BE2C (cell line): ENCODE data around the gene ARHGEF12.

Experiments
- DNase-seq: peaks from one replicate; pipeline ENCODE4 v3.0.0-alpha.2; 2020
- H3K27me3 ChIP-seq: fragments of 250-450 bp; sonication (Bioruptor Pico); 2 replicates; pipeline ENCODE4 v1.5.1; 2020; ENCODE audit warnings: mild to moderate bottlenecking
- H3K36me3 ChIP-seq: fragments of 250-450 bp; sonication (Bioruptor Pico); 2 replicates; pipeline ENCODE4 v1.5.1; 2020; ENCODE audit warnings: mild to moderate bottlenecking
- H3K4me1 ChIP-seq: fragments of 250-450 bp; sonication (Bioruptor Pico); 2 replicates; pipeline ENCODE4 v1.5.1; 2020
- H3K4me3 ChIP-seq: 2 replicates; pipeline ENCODE4 v1.5.1; 2011; ENCODE audit warnings: low read depth, low read length
- H3K9me3 ChIP-seq: fragments of 250-450 bp; sonication (Bioruptor Pico); 2 replicates; pipeline ENCODE4 v1.5.1; 2020
- TF ChIP-seq, protein P1 (sequence below): IDR thresholded peaks from 2 replicates; pipeline ENCODE4 v1.5.1; 2012; ENCODE audit warnings: mild to moderate bottlenecking, low read depth, low read length

ARHGEF12 gene

DNA sequence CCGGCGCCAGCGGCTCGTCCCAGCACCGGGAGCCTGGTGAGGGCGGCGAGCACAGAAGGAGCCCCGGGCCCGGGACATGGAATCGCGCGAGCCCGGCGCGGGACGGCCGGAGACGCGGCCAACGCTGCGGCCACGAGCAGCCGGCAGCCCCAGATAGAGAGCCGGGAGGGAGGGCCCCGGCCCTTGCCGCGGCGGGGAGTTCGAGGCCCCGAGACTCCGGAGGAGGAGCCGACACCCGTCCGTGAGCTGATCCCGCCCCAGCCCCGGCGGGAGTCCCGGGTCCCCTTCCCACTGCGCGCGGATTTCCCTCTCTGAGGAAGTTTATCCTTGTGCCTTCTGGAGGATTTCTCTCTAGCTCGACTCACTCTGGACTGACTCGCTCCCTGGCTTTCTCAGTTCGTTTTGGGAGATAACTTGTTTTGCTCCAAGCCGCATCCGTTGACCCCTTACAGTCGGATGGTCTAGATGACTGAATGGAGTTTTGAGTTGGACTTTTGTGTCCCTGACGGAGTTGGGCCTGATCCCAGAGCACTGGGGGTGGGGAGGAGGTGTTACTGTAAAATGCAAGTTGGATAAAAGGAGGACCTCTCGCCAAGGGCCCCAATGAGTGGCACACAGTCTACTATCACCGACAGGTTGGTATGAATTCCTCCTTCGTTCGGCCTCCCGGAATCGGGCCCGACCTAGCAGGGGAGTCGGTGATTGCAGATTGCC is 585 bp downstream of the ARHGEF12 start:
- peak; percentile 61 for DNase-seq
- TF ChIP-seq, protein P1, sequence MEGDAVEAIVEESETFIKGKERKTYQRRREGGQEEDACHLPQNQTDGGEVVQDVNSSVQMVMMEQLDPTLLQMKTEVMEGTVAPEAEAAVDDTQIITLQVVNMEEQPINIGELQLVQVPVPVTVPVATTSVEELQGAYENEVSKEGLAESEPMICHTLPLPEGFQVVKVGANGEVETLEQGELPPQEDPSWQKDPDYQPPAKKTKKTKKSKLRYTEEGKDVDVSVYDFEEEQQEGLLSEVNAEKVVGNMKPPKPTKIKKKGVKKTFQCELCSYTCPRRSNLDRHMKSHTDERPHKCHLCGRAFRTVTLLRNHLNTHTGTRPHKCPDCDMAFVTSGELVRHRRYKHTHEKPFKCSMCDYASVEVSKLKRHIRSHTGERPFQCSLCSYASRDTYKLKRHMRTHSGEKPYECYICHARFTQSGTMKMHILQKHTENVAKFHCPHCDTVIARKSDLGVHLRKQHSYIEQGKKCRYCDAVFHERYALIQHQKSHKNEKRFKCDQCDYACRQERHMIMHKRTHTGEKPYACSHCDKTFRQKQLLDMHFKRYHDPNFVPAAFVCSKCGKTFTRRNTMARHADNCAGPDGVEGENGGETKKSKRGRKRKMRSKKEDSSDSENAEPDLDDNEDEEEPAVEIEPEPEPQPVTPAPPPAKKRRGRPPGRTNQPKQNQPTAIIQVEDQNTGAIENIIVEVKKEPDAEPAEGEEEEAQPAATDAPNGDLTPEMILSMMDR: no peak
- H3K27me3 ChIP-seq: no peaks in the 10 kb centered on the region
- peaks cover 6% of the 10 kb centered on the region; the same call in 1 of the 2 replicates for H3K4me1 ChIP-seq
- no peaks in the 10 kb centered on the region for H3K36me3 ChIP-seq
- H3K9me3 ChIP-seq: no peaks in the 10 kb centered on the region
- H3K4me3 ChIP-seq: peak overlapping the region; percentile 95

DNA sequence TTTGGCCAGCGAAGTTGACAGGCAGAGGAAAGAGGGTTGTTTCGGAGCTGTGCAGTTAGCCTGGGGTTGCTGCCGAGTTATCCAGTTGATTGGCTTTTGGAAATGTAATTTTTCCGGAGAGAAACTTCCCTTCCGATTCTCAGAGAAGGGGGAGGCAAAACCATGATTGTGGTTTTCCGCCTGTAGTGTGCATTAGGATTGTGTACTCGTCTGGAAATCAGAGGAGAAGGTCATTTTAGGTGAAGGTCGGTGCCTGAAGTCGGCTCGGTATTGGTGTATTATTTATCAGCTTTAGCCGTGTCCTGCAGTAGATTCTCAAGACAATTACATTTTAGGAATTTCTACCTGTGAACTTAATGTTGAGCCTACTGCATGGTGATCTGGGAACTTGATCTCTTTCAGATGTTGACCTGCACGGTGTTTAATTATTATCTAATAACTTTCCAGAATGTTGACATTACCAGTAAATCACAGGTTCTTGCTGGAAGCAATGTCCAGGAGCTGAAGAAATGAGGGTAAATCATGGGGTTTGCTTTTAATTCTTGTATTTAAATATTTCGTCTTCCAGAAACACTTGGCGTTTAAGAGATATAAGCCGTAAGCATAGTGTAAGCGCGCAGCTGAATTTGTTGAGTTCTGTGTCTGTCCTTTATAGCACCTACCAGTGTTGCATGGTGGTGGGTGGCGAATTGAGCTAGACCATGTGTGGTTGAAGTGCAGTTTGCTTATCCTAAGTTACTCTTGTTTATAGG is 1.3 kb downstream of the ARHGEF12 start:
- TF ChIP-seq, protein P1: no peak
- no peaks in the 10 kb centered on the region for H3K9me3 ChIP-seq
- peaks cover 6% of the 10 kb centered on the region; the same call in 1 of the 2 replicates for H3K4me1 ChIP-seq
- H3K36me3 ChIP-seq: no peaks in the 10 kb centered on the region
- DNase-seq: peak; percentile 36
- no peaks in the 10 kb centered on the region for H3K27me3 ChIP-seq
- H3K4me3 ChIP-seq: peak overlapping the region; percentile 95

DNA sequence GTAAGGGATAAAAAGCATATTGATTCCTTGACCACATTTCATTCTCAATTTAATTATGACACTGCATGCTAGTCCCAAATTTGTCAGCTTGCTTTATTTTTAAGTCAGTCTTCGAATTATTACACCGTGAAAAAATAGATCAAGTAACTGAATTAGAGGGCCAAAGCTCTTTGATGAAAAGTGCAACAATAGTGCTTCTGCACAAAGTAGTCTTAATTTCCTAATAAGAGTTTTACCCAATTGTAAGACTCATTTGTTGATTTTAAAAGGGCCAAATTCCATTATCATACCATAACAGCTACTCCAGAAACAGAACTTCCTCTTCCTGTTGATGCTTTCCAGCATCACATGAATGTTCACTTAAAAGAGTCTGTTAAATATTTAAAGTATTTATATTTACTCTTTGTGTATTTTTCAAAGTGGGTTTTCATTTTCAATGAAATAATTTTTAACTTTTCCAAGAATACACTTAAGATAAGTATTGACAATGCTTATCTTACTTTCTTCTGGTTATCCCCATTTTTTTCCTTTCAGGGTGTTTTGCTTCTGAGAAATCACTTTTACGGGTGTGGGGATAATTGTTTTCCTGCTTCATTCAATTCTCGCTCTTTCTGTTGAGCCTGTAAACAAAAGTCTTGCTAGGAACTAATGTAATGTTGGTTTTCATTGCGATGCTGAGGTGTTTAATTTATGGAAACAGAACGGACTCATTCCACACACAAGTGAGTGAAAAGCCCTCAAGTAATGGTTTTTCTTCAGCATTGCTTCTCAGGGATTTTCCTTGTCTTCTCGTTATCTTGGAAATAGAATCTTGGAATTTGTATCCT is 2.1 kb downstream of the ARHGEF12 start:
- peak overlapping the region; percentile 95 for H3K4me3 ChIP-seq
- no peaks in the 10 kb centered on the region for H3K36me3 ChIP-seq
- peaks cover 6% of the 10 kb centered on the region; the same call in 1 of the 2 replicates for H3K4me1 ChIP-seq
- DNase-seq: no peak
- TF ChIP-seq, protein P1: no peak
- H3K27me3 ChIP-seq: no peaks in the 10 kb centered on the region
- H3K9me3 ChIP-seq: no peaks in the 10 kb centered on the region

DNA sequence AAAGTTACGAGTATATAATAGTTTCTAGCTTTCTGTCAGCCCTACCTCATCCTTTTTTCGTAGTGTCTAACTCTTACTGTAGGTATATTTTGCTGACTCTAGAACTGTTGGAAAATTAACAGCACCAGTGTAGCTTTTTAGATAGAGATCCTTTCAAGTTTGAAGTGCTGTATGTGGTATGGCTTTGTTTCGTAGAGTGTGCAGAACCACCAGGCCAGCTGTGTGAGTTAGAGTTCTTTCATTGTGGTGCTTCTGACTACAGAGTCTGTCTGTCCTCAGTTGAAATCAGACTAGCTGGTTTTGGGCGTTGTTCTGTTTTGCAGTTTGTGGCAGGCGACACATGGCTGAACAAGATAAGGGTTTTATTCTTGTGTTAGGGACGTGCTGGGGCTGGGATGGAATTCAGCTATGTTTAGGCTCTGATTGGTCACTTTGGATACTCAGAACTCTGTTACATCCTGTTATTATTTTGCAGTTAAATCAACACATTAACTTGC is 3.2 kb downstream of the ARHGEF12 start:
- peak overlapping the region; percentile 95 for H3K4me3 ChIP-seq
- DNase-seq: peak; percentile 48
- no peaks in the 10 kb centered on the region for H3K27me3 ChIP-seq

DNA sequence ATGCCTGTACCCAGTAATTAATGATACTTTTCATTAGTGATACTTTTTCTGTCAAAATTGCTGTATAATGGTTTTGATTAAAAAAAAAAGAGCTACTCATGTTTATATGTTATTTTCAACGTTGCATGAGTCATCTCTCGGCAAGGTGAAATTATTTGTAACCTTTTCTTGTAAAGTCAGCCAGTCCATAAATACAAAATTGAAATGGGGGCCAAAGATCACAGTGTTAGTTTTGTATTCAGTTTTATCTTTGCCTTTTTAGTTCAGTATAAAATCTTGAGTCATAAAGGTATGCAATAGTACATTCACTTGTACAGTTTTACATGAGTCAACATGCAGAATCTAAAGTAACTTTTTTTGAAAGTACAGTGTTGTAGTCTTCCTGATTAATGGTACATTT is 4.3 kb downstream of the ARHGEF12 start:
- TF ChIP-seq, protein P1: no peak
- H3K4me1 ChIP-seq: peaks cover 6% of the 10 kb centered on the region; the same call in 1 of the 2 replicates
- no peaks in the 10 kb centered on the region for H3K36me3 ChIP-seq
- no peaks in the 10 kb centered on the region for H3K9me3 ChIP-seq
- no peak for DNase-seq
- H3K27me3 ChIP-seq: no peaks in the 10 kb centered on the region
- no peak overlapping the region for H3K4me3 ChIP-seq

More for the DNA sequence above, 3.2 kb downstream of the ARHGEF12 start:
- Histone ChIP-seq H3K4me1 (peaks cover 6% of the 10 kb centered on the region; the same call in 1 of the 2 replicates), H3K36me3 (no peaks in the 10 kb centered on the region), H3K9me3 (no peaks in the 10 kb centered on the region)
- TF ChIP-seq, protein P1: no peak
